Suppressor macrophage treated with lipopolysaccharide for 4 hours (primary cell): ENCODE measurements around the gene FFAR4.
"Not testable (repeated sequence)": the region's sequence is repeated elsewhere in the genome, so short reads cannot be mapped to it uniquely, and the experiment has no call there.

Experiments used
- DNase-seq: peaks from one replicate; pipeline ENCODE4 v3.0.0-alpha.2; 2020

FFAR4 gene

GRCh38 chr10:93566435-93567276, at the start of gene FFAR4:
TSS of gene FFAR4 (plus strand) at chr10:93566665. CDS start at chr10:93566721, 56 bp downstream.
- DNase-seq = peak; percentile 73

GRCh38 chr10:93518531-93518930, 47.9 kb upstream of the FFAR4 start:
- no peak for DNase-seq

GRCh38 chr10:93535293-93535692, 31.2 kb upstream of the FFAR4 start:
- no peak for DNase-seq

- DNase-seq = not testable (repeated sequence)
These were observed 25.6 kb upstream of the FFAR4 start for GRCh38 chr10:93540871-93541270.

GRCh38 chr10:93541402-93542357, 24.8 kb upstream of the FFAR4 start:
- peak; percentile 69 for DNase-seq

GRCh38 chr10:93542358-93542791, 24.1 kb upstream of the FFAR4 start:
- no peak for DNase-seq

GRCh38 chr10:93546995-93547394, 19.5 kb upstream of the FFAR4 start:
- not testable (repeated sequence) for DNase-seq

GRCh38 chr10:93547522-93547921, 18.9 kb upstream of the FFAR4 start:
- DNase-seq = no peak

GRCh38 chr10:93548376-93549071, 17.9 kb upstream of the FFAR4 start:
- DNase-seq = no peak

GRCh38 chr10:93550606-93551005, 15.9 kb upstream of the FFAR4 start:
- DNase-seq = no peak

GRCh38 chr10:93552780-93553179, 13.7 kb upstream of the FFAR4 start:
- no peak for DNase-seq

- no peak for DNase-seq
These were observed 12.8 kb upstream of the FFAR4 start for GRCh38 chr10:93553482-93554315.

GRCh38 chr10:93554316-93554663, 12.2 kb upstream of the FFAR4 start:
- no peak for DNase-seq

GRCh38 chr10:93554760-93555432, 11.6 kb upstream of the FFAR4 start:
- peak; percentile 87 for DNase-seq

GRCh38 chr10:93559490-93559889, 7.0 kb upstream of the FFAR4 start:
- no peak for DNase-seq

- no peak for DNase-seq
These were observed 5.9 kb upstream of the FFAR4 start for GRCh38 chr10:93560541-93560940.

GRCh38 chr10:93565446-93565845, 1.0 kb upstream of the FFAR4 start:
- DNase-seq = peak; percentile 73

GRCh38 chr10:93567277-93568104, 1.0 kb downstream of the FFAR4 start:
- no peak for DNase-seq

- no peak for DNase-seq
These were observed 1.6 kb downstream of the FFAR4 start for GRCh38 chr10:93568105-93568390.

GRCh38 chr10:93570383-93570782, 3.9 kb downstream of the FFAR4 start:
- no peak for DNase-seq

- no peak for DNase-seq
These were observed 6.1 kb downstream of the FFAR4 start for GRCh38 chr10:93572606-93573005.
